SK-N-SH (cell line): ENCODE data around the gene TTC28.

Experiments
- CTCF ChIP-seq: fragments of 200-600 bp; sonication (generic); IDR thresholded peaks from 2 replicates; pipeline ENCODE4 v1.6.1; 2017; ENCODE audit warnings: antibody characterized with exemption, mild to moderate bottlenecking, moderate library complexity
- FOXM1 ChIP-seq: IDR thresholded peaks from 2 replicates; pipeline ENCODE4 v1.4.0; 2012; ENCODE audit warnings: low read depth, mild to moderate bottlenecking
- YY1 ChIP-seq: IDR thresholded peaks from 2 replicates; pipeline ENCODE4 v1.4.0; 2012; ENCODE audit warnings: low read depth, mild to moderate bottlenecking

DNA sequence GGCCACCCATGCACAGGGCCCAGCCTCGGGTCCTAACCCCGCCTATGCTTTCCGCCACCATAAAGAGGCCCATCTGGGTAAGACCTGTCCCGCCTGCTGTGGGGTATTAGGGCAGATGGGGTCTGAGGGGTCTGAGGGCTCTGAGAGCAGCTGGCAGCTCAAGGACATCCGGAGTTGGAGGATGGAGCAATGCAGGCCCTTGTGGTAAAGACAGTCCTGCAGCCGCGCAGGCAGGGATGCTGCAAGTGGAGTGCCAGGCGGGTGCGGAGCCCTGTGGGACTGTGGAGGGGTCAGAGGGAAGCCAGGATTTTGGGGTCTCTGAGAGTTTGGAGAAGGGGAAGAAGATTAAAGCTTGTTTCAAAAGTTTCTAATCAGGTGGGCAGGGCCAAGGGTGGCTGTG lies 679.3 kb downstream of the TTC28 start:
- TF ChIP-seq CTCF = no peak
- TF ChIP-seq FOXM1 = no peak
- no peak for TF ChIP-seq YY1
